Activated gamma-delta T cell treated with anti-CD3 and anti-CD28 coated beads, Interleukin-2, amount 50 U/mL, for 16 hours (primary cell): ENCODE measurements around the gene ASTN2.

Source experiments
- DNase-seq: peaks from one replicate; pipeline ENCODE4 v3.0.0-alpha.2; 2020; ENCODE audit warnings: low read depth

Gene ASTN2

GRCh38 chr9:117245175-117245829 lies 169.6 kb downstream of the ASTN2 start:
- no peak for DNase-seq

DNA sequence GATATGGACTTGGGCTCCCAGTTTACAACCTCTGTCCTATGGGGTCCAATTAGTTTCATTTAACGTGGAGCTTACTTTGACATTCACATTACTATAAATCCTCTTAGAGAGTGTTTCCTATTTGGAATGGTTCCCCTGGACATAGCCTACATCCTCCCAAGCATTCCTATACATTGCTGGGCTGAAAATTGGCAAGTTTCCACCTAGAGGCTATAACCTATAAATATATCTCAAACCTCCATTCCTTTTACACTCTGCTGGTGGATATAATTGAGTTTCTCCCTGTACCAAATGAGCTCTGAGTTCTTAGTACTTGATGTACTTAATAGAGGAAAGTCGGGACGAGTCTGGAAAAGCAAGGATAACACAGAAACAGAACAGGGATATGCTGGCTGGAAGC lies 172.8 kb downstream of the ASTN2 start:
- no peak for DNase-seq

GRCh38 chr9:117239428-117239827 lies 175.4 kb downstream of the ASTN2 start:
- DNase-seq: no peak

DNA sequence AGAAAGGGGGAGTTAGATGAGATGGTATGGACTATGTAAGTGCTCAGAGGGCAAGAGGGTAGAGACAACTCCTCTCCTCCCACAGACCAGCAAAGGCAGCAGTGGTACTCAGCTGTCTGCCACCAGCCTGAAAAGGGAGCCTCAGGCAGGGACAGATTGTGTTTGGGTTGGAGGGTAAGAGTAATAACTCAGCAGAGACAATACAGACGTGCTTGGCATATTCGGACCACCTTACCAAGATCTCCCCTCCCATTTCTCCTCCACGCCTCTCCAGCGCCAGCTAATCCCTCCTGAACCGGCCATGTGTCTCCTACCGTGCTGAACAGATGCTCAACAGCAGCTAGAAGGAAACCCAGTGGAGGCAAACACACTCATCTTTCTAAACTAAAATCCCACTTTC lies 180.8 kb downstream of the ASTN2 start:
- DNase-seq: no peak

DNA sequence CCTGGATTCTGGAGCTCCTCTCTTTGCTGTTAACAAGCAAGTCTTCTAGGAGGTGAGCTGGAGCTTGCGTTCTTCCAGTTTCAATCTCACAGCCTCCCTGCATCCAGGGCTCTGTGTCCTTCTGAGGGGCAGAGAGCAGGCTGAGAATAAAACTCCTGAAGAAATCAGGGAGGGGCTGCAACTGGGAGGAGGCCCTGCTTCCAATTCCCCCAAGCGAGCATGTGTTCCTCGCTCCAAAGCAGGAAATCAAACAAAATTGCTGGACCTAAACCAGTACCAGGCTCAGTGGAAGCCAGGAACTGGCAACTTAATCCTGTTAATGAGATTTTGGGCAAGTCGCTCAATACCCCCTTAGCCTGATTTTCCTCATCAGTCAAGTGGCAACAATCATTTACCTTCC lies 181.8 kb downstream of the ASTN2 start:
- no peak for DNase-seq

- DNase-seq: no peak
These were observed 182.6 kb downstream of the ASTN2 start for GRCh38 chr9:117232281-117232680.

GRCh38 chr9:117231012-117231411 lies 183.8 kb downstream of the ASTN2 start:
- DNase-seq: no peak

DNA sequence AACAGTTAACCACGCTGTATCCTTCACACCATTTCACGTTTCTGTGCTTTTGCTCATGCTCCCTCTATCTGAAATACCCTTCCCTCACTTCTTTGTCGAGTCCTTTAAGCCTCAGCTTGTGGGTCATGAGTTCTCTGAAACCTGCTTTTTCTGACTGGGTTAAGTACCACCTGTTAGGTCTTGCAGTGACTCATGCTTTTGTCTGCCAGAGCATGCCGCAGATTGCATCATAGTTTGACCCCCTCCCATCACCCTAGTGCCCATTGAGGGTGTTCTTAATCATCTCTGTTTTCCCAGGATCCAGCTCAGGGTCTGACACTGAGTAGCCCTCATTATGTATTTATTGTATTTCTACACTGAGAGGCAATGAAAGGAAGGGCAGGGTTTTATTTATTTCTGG lies 190.2 kb downstream of the ASTN2 start:
- no peak for DNase-seq

- no peak for DNase-seq
These were observed 195.9 kb downstream of the ASTN2 start for GRCh38 chr9:117218951-117219350.

DNA sequence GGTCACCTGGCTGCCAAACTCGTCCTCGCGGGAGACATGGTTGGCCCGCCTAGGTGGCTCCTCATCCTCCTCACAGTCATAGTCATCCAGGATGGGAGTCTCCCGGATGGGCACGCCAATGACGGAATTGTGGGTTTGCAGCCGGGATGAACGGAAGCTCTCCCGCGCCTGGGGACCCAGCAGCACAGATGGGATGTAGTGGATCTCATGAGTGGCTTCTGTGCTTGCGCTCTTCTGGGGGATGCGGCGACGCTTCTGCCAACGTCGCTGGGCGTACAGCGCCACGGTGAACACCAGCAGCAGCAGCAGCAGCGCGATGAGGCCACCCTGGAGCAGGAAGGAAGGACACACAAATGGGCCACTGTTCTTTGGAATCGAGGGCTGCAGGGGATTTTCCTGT lies 200.4 kb downstream of the ASTN2 start:
- DNase-seq: no peak

DNA sequence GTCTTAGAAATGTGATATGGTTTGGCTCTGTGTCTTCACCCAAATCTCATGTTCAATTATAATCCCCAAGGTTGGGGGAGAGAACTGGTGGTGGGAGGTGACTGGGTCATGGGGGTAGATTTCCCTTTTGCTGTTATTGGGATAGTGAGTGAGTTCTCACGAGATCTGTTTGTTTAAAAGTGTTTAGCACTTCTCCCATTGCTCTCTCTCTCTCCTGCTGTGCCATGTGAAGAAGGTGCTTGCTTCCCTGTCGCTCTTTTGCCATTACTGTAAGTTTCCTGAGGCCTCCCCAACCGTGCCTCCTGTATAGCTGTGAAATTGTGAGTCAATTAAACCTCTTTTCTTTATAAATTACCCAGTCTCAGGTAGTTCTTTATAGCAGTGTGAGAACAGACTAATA lies 203.6 kb downstream of the ASTN2 start:
- DNase-seq: no peak

DNA sequence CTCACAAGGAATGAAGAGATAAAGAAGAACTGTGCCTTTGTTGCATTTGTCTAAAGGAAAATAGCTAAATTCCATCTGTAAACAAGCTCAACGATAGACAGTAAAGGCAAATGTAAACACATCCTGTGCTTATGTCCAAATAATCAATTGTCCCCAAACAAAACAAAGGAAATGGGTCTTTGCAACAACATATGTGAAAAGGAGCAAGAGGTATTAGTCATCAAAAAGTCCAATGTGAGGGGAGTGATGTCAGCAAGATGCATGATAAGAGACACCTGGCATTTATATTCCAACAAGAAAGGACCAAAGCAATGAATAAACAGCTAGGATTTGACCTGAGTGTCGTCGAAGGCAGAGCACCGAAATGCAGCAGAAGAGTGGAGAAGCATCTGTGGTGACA lies 209.1 kb downstream of the ASTN2 start:
- DNase-seq: no peak

- DNase-seq: no peak
These were observed 209.9 kb downstream of the ASTN2 start for GRCh38 chr9:117204971-117205370.

GRCh38 chr9:117191504-117192261 lies 223.2 kb downstream of the ASTN2 start:
- no peak for DNase-seq

- no peak for DNase-seq
These were observed 225.7 kb downstream of the ASTN2 start for GRCh38 chr9:117189121-117189520.

DNA sequence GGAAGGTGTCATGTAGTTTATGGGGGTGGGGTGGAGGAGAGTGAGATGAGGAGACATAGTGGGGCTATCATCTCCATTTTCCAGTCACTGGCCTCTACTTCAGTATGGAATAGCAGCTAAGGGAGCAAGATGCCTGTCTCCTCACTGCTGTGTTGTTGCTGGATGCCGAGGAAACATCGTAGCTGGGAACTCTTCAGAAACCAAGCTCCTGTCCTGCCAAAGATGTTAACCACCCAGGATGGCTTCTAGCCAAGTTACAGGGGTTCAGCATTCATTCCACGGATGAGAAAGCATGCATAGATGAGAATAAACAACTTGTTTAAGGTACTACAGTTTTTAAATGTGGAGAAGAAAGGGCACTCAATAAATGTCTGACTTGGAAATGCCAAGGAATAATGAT lies 226.5 kb downstream of the ASTN2 start:
- DNase-seq: no peak

- no peak for DNase-seq
These were observed 227.4 kb downstream of the ASTN2 start for GRCh38 chr9:117187498-117187897.

DNA sequence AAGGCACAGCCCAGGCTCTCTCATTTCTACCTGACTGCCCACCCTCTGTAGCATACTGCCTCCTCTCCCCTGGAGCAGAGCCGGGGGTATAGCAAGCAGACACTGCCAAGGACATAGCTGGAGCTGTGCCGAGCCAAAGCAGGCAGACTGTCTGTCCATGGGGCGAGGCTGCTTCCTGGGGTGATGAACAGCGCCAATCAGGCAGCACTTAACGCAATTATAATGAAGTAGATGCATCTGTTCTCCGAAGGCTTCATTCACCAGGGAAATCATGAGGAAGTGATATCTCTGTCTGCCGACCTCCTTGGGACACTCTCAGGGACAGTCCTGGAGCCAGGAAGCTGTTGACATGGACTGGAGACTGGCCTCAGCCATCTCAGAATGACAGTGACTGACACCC lies 230.7 kb downstream of the ASTN2 start:
- DNase-seq: no peak

GRCh38 chr9:117182046-117182445 lies 232.8 kb downstream of the ASTN2 start:
- DNase-seq: no peak

DNA sequence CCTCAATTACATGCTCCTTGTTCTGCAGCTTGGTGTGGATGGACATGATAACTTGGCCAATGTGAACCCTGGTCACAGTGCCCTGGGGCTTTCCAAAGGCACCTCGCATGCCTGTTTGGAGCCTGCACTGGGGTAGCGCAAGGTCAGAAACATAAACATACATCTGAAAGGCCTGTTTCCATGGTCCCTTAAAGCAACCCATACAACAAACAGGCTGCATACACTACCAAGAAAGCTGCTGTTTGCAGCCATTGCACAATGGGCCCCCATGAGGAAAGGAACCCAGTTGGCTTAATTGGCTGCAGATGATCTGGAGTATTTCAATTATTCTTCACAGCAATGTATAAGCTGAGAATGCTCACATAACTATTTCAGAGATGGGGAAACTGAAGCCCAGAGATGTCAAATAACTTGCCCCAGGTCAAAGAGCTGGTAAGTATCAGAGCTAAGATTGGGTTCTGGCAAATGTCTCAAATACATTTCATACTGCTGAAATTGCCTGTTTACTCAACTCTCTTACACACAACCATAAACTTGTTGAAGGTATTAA lies 233.9 kb downstream of the ASTN2 start:
- no peak for DNase-seq

- no peak for DNase-seq
These were observed 236.1 kb downstream of the ASTN2 start for GRCh38 chr9:117178596-117179375.

GRCh38 chr9:117170567-117170966 lies 244.3 kb downstream of the ASTN2 start:
- DNase-seq: no peak

GRCh38 chr9:117169089-117169621 lies 245.7 kb downstream of the ASTN2 start:
- no peak for DNase-seq
